Lower leg skin (tissue), 4 donors: ENCODE data around the gene SEPTIN11. TPM values are rescaled to one million over a fixed set of nuclear protein-coding genes. Genes with fewer than 3 reads are reported as not detected.

Source experiments
- DNase-seq, 2 donors: peaks; one replicate each; pipeline ENCODE4 v3.0.0-alpha.2; 2019; ENCODE audit warnings: low spot score in 2 of 2
- H3K4me3 ChIP-seq: fragments of 200-600 bp; sonication (generic); 2 replicates; pipeline ENCODE4 v1.5.1; 2017; ENCODE audit warnings: mild to moderate bottlenecking, low read depth; ENCODE audit not compliant: poor library complexity, severe bottlenecking
- CTCF ChIP-seq, 3 donors: fragments of 450-650 bp; IDR thresholded peaks; one replicate each; pipeline ENCODE4 v1.5.1; 2016; ENCODE audit warnings: antibody characterized with exemption in 3 of 3, mild to moderate bottlenecking in 3 of 3, moderate library complexity in 2 of 3
- POLR2A ChIP-seq, 2 donors: fragments of 450-650 bp; IDR thresholded peaks; one replicate each; pipeline ENCODE4 v1.6.1; 2016 to 2017; ENCODE audit warnings: antibody characterized with exemption in 2 of 2, mild to moderate bottlenecking in 1 of 2, moderate library complexity in 1 of 2
- WGBS, 2 donors: methylation state at CpG; one replicate each; pipeline ENCODE4 v1.1.5; 2018; 5-methylcytosine and 5-hydroxymethylcytosine counted together
- intact Hi-C: fragments of 100-400 bp; cut with DNase I; formaldehyde crosslinking; loops from one replicate; pipeline ENCODE4 v1.15.0; 2023; ENCODE audit warnings: low total_unique reads
- total RNA-seq, 4 donors: library from RNA; depleted of rRNA; stranded (reverse); fragments of >200 nt; gene quantifications; one replicate each; pipeline ENCODE4 v1.1.0, GENCODE V29; 2016

The SEPTIN11 gene
- total RNA-seq, 4 donors from 2014 or later, result 38.2 to 104 (median 44.9) TPM

GRCh38 chr4:76977113-76977512 lies 27.6 kb downstream of the SEPTIN11 start:
- no peak overlapping the region for H3K4me3 ChIP-seq
- intact Hi-C loops, result no loop called here
- TF ChIP-seq CTCF (IDR thresholded peaks at IDR 0.05), result no peak
- no peak for TF ChIP-seq POLR2A (IDR thresholded peaks at IDR 0.05)
- no peak for DNase-seq

- DNase-seq, result no peak
- intact Hi-C loops, result no loop called here
- WGBS, 2 donors, result 72 to 73% methylated on average over 3 of the region's 3 CpGs
- H3K4me3 ChIP-seq, result no peak overlapping the region
- no peak for TF ChIP-seq POLR2A (IDR thresholded peaks at IDR 0.05)
- no peak for TF ChIP-seq CTCF (IDR thresholded peaks at IDR 0.05)
These were observed 28.3 kb downstream of the SEPTIN11 start for GRCh38 chr4:76977736-76978350.

GRCh38 chr4:76979236-76979635 lies 29.7 kb downstream of the SEPTIN11 start:
- TF ChIP-seq POLR2A (IDR thresholded peaks at IDR 0.05), result no peak
- no peak for TF ChIP-seq CTCF (IDR thresholded peaks at IDR 0.05)
- no peak overlapping the region for H3K4me3 ChIP-seq
- intact Hi-C loops, result no loop called here
- DNase-seq, result no peak
- WGBS, 2 donors, result 91 to 92% methylated on average over 2 of the region's 2 CpGs

- intact Hi-C loops, result no loop called here
- no peak overlapping the region for H3K4me3 ChIP-seq
- no peak for TF ChIP-seq CTCF (IDR thresholded peaks at IDR 0.05)
- TF ChIP-seq POLR2A (IDR thresholded peaks at IDR 0.05), result no peak
- DNase-seq, result no peak
- WGBS, 2 donors, result 79 to 83% methylated on average over 6 of the region's 6 CpGs
These were observed 30.7 kb downstream of the SEPTIN11 start for GRCh38 chr4:76980261-76980660.

GRCh38 chr4:76981644-76982043 lies 32.1 kb downstream of the SEPTIN11 start:
- TF ChIP-seq CTCF (IDR thresholded peaks at IDR 0.05), result no peak
- no peak for TF ChIP-seq POLR2A (IDR thresholded peaks at IDR 0.05)
- no peak overlapping the region for H3K4me3 ChIP-seq
- intact Hi-C loops, result no loop called here
- DNase-seq, result no peak
- WGBS, 2 donors, result 83 to 87% methylated on average over 3 of the region's 3 CpGs
